Panc1 (cell line): Measurements from ENCODE around the gene NUMB. TPM values are rescaled to one million over a fixed set of nuclear protein-coding genes. Genes with fewer than 3 reads are reported as not detected.

Experiments
- ATAC-seq: fragments of 200-7000 bp; cut with Tn5 transposase; 2 replicates; pipeline ENCODE4 v1.9.1; 2020; ENCODE audit warnings: mild to moderate bottlenecking, moderate library complexity
- BruUV-seq: library from RNA; stranded (reverse); fragments of 400-500 nt; replicated peaks from 2 replicates; lab custom pipeline; 2021; lab: Mats Ljungman, UMichigan
- CTCF ChIA-PET: fragments of 300-600 bp; sonication (Branson Sonifier 250); formaldehyde crosslinking; loops from one replicate; lab custom pipeline; 2022; ENCODE audit warnings: antibody characterized with exemption; lab: Charles Lee
- POLR2A ChIA-PET: fragments of 300-600 bp; sonication (Branson Sonifier 250); formaldehyde crosslinking; loops from one replicate; lab custom pipeline; 2022; ENCODE audit warnings: antibody characterized with exemption; lab: Charles Lee
- DNase-seq: peaks from one replicate; pipeline ENCODE4 v3.0.0-alpha.2; 2010; ENCODE audit warnings: low read depth, low spot score
- H3K27ac ChIP-seq: 2 replicates; pipeline ENCODE4 v1.5.1; 2011; ENCODE audit warnings: mild to moderate bottlenecking, low read length, inconsistent platforms
- H3K27me3 ChIP-seq: fragments of 200-500 bp; sonication (Bioruptor generic); 2 replicates; pipeline ENCODE4 v1.6.0; 2014; ENCODE audit warnings: low read length, inconsistent platforms; ENCODE audit not compliant: control insufficient read depth, insufficient read depth
- H3K36me3 ChIP-seq: fragments of 200-500 bp; sonication (Bioruptor generic); 2 replicates; pipeline ENCODE4 v1.5.1; 2014; ENCODE audit warnings: inconsistent platforms, mild to moderate bottlenecking, low read length, moderate library complexity; ENCODE audit not compliant: control insufficient read depth, insufficient read depth
- H3K4me1 ChIP-seq: 2 replicates; pipeline ENCODE4 v1.5.1; 2011; ENCODE audit warnings: inconsistent platforms, mild to moderate bottlenecking, low read length, moderate library complexity; ENCODE audit not compliant: control insufficient read depth, insufficient read depth
- H3K4me3 ChIP-seq, 2 experiments: 2 replicates each; pipeline ENCODE4 v1.5.1; 2011 to 2012; ENCODE audit warnings: low read depth in 2 of 2, low read length in 2 of 2, mild to moderate bottlenecking in 2 of 2, inconsistent platforms in 1 of 2, moderate library complexity in 1 of 2
- H3K9me3 ChIP-seq: fragments of 200-500 bp; sonication (Bioruptor generic); 2 replicates; pipeline ENCODE4 v1.5.1; 2014; ENCODE audit warnings: low read depth, mild to moderate bottlenecking, inconsistent platforms, low read length, moderate library complexity; ENCODE audit not compliant: control insufficient read depth, insufficient read depth
- POLR2AphosphoS5 ChIP-seq: IDR thresholded peaks from 2 replicates; pipeline ENCODE4 v1.6.1; 2012; ENCODE audit warnings: mild to moderate bottlenecking, low read depth, low read length, moderate library complexity
- REST ChIP-seq, 2 experiments: IDR thresholded peaks; 2 replicates each; pipeline ENCODE4 v1.6.1; 2011 to 2012; ENCODE audit warnings: low read depth in 2 of 2, control low read depth in 1 of 2, low read length in 1 of 2, mild to moderate bottlenecking in 1 of 2, moderate library complexity in 1 of 2; ENCODE audit not compliant: insufficient read depth in 1 of 2
- SIN3A ChIP-seq: IDR thresholded peaks from 2 replicates; pipeline ENCODE4 v1.6.1; 2012; ENCODE audit warnings: low read depth, mild to moderate bottlenecking, low read length, moderate library complexity, borderline replicate concordance; ENCODE audit not compliant: insufficient read depth
- TCF7L2 ChIP-seq: IDR thresholded peaks from 2 replicates; pipeline ENCODE4 v1.6.1; 2011; ENCODE audit warnings: mild to moderate bottlenecking, low read depth, low read length, inconsistent platforms
- in situ Hi-C: cut with HindIII; loops from 2 replicates; pipeline ENCODE4 v1.10.0; 2016; ENCODE audit warnings: low sequenced_read_pairs, low pct_unique_long_range_greater_than_20kb
- intact Hi-C: fragments of 100-400 bp; cut with micrococcal nuclease; formaldehyde crosslinking; loops from one replicate; pipeline ENCODE4 v1.10.0; 2022; ENCODE audit not compliant: unreplicated experiment
- total RNA-seq: library from RNA; stranded (reverse); gene quantifications from one replicate; pipeline ENCODE4 v1.2.1, GENCODE V29; 2021; ENCODE audit not compliant: unreplicated experiment
- TF ChIP-seq, protein P1 (sequence below): fragments of 450-650 bp; IDR thresholded peaks from 2 replicates; pipeline ENCODE4 v1.5.1; 2017; ENCODE audit warnings: mild to moderate bottlenecking

Gene NUMB
- total RNA-seq, 1 experiment from 2014 or later, result 51.5 TPM

DNA sequence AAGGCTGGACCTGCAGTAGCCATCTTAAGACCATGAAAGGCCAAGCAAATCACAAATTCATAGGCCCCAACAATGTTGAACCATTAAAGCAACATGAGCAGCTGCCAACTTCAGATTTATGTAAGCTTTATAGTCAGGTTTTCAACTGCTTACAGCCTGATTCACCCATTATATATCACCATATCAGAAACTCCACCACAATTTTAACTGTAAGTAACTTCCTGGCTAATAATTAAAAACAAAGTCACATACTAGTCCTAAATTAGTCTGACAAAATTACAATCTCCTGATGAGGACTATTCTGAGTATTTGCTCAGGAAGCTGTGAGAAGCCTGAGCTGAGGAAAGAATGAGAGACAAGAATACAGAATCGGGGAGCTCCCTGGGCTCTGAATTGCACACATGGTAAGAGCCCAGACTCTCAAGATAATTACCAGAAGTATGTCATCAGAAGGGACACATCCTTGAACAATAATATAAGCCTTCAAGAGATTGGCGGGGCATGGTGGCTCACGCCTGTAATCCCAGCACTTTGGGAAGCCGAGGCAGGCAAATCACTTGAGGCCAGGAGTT is 55.1 kb downstream of the NUMB start:
- POLR2A ChIA-PET, result no interaction called here
- TF ChIP-seq REST (IDR thresholded peaks at IDR 0.05; ENCODE audit: insufficient read depth in 1 of 2, low read depth in 2 of 2, low read length in 1 of 2), result no peak
- no peak for TF ChIP-seq POLR2AphosphoS5
- no peak for TF ChIP-seq SIN3A
- TF ChIP-seq, protein P1, sequence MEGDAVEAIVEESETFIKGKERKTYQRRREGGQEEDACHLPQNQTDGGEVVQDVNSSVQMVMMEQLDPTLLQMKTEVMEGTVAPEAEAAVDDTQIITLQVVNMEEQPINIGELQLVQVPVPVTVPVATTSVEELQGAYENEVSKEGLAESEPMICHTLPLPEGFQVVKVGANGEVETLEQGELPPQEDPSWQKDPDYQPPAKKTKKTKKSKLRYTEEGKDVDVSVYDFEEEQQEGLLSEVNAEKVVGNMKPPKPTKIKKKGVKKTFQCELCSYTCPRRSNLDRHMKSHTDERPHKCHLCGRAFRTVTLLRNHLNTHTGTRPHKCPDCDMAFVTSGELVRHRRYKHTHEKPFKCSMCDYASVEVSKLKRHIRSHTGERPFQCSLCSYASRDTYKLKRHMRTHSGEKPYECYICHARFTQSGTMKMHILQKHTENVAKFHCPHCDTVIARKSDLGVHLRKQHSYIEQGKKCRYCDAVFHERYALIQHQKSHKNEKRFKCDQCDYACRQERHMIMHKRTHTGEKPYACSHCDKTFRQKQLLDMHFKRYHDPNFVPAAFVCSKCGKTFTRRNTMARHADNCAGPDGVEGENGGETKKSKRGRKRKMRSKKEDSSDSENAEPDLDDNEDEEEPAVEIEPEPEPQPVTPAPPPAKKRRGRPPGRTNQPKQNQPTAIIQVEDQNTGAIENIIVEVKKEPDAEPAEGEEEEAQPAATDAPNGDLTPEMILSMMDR, result no peak
- no peak for TF ChIP-seq TCF7L2
- Histone ChIP-seq H3K9me3 (no peaks in the 10 kb centered on the region), H3K4me3 (no peak overlapping the region), H3K4me1 (no peaks in the 10 kb centered on the region), H3K36me3 (no peaks in the 10 kb centered on the region), H3K27me3 (no peaks in the 10 kb centered on the region), H3K27ac (no peak overlapping the region)
- no peak for DNase-seq
- intact Hi-C loops, result no loop called here
- no peak for ATAC-seq
- CTCF ChIA-PET, result no interaction called here
- no TSS peak for BruUV-seq
- in situ Hi-C loops, result no loop called here

- ChIA-PET CTCF (no interaction called here), POLR2A (interaction anchor here (0.6 kb wide), 1 partner anchor 15 kb away, joined by 5 read pairs; no protein-coding TSS in a partner anchor)
Observed at GRCh38 chr14:73402579-73402978, 55.8 kb downstream of the NUMB start.

More at GRCh38 chr14:73402579-73402978, 55.8 kb downstream of the NUMB start:
- Histone ChIP-seq H3K27me3 (no peaks in the 10 kb centered on the region), H3K36me3 (no peaks in the 10 kb centered on the region), H3K9me3 (no peaks in the 10 kb centered on the region), H3K4me1 (no peaks in the 10 kb centered on the region), H3K4me3 (no peak overlapping the region), H3K27ac (no peak overlapping the region)
- TF ChIP-seq POLR2AphosphoS5 (no peak), SIN3A (no peak), REST (IDR thresholded peaks at IDR 0.05; ENCODE audit: insufficient read depth in 1 of 2, low read depth in 2 of 2, low read length in 1 of 2) (no peak), TCF7L2 (no peak)
- TF ChIP-seq, protein P1, result no peak
- DNase-seq, result no peak
- in situ Hi-C loops (no loop called here), intact Hi-C loops (no loop called here)
- no peak for ATAC-seq
- BruUV-seq, result no TSS peak
